Cardiac fibroblast (primary cell): ENCODE data around the gene RUFY2.

Experiments
- DNase-seq, 2 donors: peaks; one replicate each; pipeline versions ENCODE4 v3.0.0 to v3.0.0-alpha.2; 2010; ENCODE audit warnings: low read depth in 2 of 2
- H3K4me3 ChIP-seq, 2 donors: replicated peaks in 1 of 2; 1 replicate in 1 of 2; 2 replicates in 1 of 2; pipeline ENCODE4 v1.5.1; 2011; ENCODE audit warnings: low read depth in 2 of 2, low read length in 2 of 2, mild to moderate bottlenecking in 2 of 2, moderate library complexity in 1 of 2
- TF ChIP-seq, protein P1 (sequence below): IDR thresholded peaks from one replicate; pipeline ENCODE4 v1.5.1; 2011; ENCODE audit warnings: low read depth, mild to moderate bottlenecking, low read length, inconsistent platforms

Gene RUFY2

DNA sequence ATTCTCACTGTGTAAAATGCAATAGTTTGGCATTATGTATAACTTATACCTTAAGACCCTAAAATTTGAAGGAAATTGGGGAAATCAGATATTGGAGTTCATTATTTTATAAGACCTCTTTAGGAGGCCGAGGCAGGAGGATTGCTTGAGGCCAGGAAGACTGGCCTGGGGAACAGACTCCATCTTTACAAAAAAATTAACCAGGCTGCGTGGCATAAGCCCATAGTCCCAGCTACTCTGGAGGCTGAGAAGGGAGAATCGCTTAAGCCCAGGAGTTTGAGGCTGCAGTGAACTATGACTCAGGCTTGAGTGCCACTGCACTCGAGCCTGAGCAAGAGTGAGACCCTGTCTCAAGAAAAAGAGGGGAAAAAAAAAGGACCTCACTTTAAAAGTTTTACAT, 60.3 kb downstream of the RUFY2 start:
- TF ChIP-seq, protein P1, sequence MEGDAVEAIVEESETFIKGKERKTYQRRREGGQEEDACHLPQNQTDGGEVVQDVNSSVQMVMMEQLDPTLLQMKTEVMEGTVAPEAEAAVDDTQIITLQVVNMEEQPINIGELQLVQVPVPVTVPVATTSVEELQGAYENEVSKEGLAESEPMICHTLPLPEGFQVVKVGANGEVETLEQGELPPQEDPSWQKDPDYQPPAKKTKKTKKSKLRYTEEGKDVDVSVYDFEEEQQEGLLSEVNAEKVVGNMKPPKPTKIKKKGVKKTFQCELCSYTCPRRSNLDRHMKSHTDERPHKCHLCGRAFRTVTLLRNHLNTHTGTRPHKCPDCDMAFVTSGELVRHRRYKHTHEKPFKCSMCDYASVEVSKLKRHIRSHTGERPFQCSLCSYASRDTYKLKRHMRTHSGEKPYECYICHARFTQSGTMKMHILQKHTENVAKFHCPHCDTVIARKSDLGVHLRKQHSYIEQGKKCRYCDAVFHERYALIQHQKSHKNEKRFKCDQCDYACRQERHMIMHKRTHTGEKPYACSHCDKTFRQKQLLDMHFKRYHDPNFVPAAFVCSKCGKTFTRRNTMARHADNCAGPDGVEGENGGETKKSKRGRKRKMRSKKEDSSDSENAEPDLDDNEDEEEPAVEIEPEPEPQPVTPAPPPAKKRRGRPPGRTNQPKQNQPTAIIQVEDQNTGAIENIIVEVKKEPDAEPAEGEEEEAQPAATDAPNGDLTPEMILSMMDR = no peak
- no peak overlapping the region for H3K4me3 ChIP-seq
- DNase-seq = no peak

DNA sequence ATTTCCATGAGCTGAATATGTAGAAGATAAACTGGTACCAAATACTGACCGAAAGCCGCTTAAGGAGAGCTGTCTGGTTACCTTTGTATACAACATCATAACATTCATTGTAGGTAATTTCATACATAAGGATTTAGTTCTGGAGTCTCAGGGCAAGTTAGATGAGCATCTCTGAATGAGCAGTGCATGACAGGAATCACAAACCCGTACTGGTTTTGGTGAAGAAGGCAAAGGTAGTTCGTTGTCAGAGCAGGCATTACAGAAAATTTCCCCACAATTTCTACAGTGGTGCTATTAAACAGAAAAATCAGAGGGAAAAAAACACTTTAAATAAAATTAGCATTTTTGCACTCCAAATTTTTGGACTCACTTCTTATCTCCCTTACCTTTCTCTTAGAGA, 61.5 kb downstream of the RUFY2 start:
- DNase-seq = no peak
- no peak overlapping the region for H3K4me3 ChIP-seq
- TF ChIP-seq, protein P1 = no peak

DNA sequence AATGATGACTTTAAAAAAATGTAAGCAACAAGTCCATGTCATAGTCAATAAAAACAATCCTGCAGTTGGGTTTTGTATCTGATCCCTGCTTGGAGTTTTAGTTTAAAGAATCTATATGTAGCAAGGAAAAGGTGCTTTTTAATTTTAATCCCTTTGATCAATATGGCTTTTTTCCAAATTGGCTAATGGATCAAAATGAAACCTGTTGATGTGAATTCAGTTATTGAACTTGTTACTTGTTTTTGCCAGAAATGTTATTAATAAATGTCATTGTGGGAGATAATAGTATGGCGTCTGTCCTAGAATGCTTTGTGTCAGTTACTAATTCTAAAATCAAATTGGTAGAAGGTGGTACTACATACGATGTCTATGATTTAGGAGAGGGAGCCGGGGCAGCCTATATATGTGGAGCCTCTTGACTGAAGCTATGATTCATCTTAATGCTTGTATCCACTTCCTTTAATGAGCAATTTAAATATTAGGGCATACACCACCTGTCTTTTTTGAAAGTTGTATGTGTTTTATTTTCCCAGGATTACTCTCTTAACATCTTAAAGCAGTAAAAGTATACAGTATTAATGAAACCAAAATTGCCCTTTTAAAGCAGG, 64.1 kb downstream of the RUFY2 start:
- DNase-seq = no peak
- H3K4me3 ChIP-seq = no peak overlapping the region
- TF ChIP-seq, protein P1 = no peak

DNA sequence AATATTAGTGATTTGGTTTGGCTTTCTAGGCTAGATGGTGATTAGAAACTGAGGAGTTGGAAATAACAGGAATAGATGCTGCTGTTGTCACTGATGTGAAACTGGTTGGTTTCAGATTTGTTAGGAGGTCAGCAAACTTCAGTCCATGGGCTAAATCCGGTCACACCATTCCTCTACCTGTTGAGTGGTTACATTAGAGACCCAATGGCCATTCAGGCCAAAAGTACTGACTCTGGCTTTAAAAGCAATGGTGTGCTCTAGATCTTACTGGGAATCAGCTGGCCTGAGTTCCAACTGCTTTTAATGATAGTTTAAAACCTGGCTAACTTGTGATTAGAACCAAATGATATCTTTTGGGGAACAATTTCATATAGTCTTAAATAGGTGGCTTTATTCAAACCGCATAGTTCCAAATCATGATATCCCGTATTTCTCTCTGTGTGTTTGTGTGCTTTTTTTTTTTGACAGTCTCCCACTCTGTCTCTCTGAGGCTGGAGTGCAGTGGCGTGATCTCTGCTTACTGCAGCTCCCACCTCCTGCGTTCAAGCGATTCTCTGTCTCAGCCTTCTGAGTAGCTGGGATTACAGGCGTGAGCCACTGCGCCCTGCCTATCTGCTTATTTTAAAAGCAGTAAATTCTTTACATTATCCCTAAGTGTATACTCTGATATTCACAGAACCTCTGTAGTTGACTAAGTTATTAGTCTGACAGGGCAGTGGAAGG, 66.6 kb downstream of the RUFY2 start:
- no peak for DNase-seq
- TF ChIP-seq, protein P1 = no peak
- no peak overlapping the region for H3K4me3 ChIP-seq

- DNase-seq = no peak
- H3K4me3 ChIP-seq = no peak overlapping the region
- TF ChIP-seq, protein P1 = no peak
Observed at GRCh38 chr10:68336754-68337351, 70.2 kb downstream of the RUFY2 start.

- no peak for DNase-seq
- peak overlapping the region; percentile 90 to 95 for H3K4me3 ChIP-seq
- TF ChIP-seq, protein P1 = no peak
Observed at GRCh38 chr10:68334672-68335467, 72.2 kb downstream of the RUFY2 start.
